Activated CD8-positive, alpha-beta T cell treated with anti-CD3 and anti-CD28 coated beads for 36 hours (primary cell): ENCODE data around the gene ARPC1A. TPM values are rescaled to one million over a fixed set of nuclear protein-coding genes. Genes with fewer than 3 reads are reported as not detected.

Source experiments
- ATAC-seq: fragments of 200-7000 bp; cut with Tn5 transposase; one replicate; pipeline ENCODE4 v1.10.0; 2021; ENCODE audit warnings: mild to moderate bottlenecking, moderate library complexity
- CTCF ChIA-PET: fragments of 350-600 bp; sonication (Branson Sonifier 250); formaldehyde crosslinking; loops from one replicate; lab custom pipeline; 2021; ENCODE audit warnings: antibody characterized with exemption; lab: Charles Lee
- POLR2A ChIA-PET: fragments of 350-600 bp; sonication (Branson Sonifier 250); formaldehyde crosslinking; loops from one replicate; lab custom pipeline; 2021; ENCODE audit warnings: antibody characterized with exemption; lab: Charles Lee
- DNase-seq: peaks from one replicate; pipeline ENCODE4 v3.0.0-alpha.2; 2020
- H3K27ac Mint-ChIP-seq: one replicate; pipeline ENCODE4 v1.8.0; 2021; ENCODE audit warnings: mild to moderate bottlenecking, mixed read lengths
- H3K27me3 Mint-ChIP-seq: one replicate; pipeline ENCODE4 v1.8.0; 2021; ENCODE audit warnings: mixed read lengths
- H3K36me3 Mint-ChIP-seq: one replicate; pipeline ENCODE4 v1.8.0; 2021; ENCODE audit warnings: low read depth, mixed read lengths
- H3K4me1 Mint-ChIP-seq: one replicate; pipeline ENCODE4 v1.8.0; 2021; ENCODE audit warnings: low read depth, mixed read lengths
- H3K4me3 Mint-ChIP-seq: one replicate; pipeline ENCODE4 v1.8.0; 2021; ENCODE audit warnings: mild to moderate bottlenecking, moderate library complexity, mixed read lengths
- H3K9me3 Mint-ChIP-seq: one replicate; pipeline ENCODE4 v1.8.0; 2021; ENCODE audit warnings: mixed read lengths
- intact Hi-C: fragments of 100-400 bp; cut with micrococcal nuclease; formaldehyde crosslinking; loops from one replicate; pipeline ENCODE4 v1.10.0; 2022
- total RNA-seq, 2 experiments: library from RNA; stranded (reverse); gene quantifications; one replicate each; pipeline ENCODE4 v1.2.3, GENCODE V29; 2021
- TF ChIP-seq, protein P1 (sequence below): fragments of 200-600 bp; IDR thresholded peaks from one replicate; pipeline ENCODE4 v1.8.0; 2022; ENCODE audit warnings: antibody characterized with exemption, mild to moderate bottlenecking

Gene ARPC1A
- total RNA-seq, 2 experiments from 2014 or later, result 45.4 to 45.8 TPM

DNA sequence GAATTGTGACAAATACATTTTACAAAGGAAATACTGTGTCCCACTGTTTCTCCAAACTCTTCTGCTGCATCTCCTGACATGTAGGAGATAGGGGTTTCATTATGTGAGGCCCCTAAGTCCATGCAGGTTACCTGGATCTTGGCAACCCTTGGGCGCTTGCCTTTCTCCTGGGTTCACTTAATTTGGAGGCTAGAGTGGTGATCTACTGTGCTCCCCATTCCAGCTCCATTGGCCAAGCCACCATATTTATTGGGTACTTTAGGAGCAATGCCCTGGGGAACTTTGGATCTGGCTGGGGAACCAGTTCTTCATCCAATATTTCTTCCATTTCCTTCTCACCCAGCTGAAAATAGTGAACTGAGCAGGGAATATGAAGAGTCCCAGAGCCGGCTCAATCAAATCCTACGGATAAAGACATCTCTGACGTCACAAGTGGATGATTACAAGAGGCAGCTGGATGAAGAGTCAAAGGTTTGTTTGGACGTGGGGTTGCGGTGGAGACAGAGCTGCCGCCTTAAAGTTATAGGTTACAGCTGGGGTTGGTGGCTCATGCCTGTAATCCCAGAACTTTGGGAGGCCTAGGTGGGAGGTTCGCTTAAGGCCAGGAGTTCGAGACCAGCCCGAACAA lies 34.6 kb upstream of the ARPC1A start:
- ATAC-seq (no peak), DNase-seq (no peak)
- Mint-ChIP-seq H3K27ac (no peak overlapping the region), H3K27me3 (no peaks in the 10 kb centered on the region), H3K4me3 (no peak overlapping the region), H3K36me3 (no peaks in the 10 kb centered on the region), H3K4me1 (no peaks in the 10 kb centered on the region), H3K9me3 (no peaks in the 10 kb centered on the region)
- ChIA-PET POLR2A (no interaction called here), CTCF (no interaction called here)
- TF ChIP-seq, protein P1, sequence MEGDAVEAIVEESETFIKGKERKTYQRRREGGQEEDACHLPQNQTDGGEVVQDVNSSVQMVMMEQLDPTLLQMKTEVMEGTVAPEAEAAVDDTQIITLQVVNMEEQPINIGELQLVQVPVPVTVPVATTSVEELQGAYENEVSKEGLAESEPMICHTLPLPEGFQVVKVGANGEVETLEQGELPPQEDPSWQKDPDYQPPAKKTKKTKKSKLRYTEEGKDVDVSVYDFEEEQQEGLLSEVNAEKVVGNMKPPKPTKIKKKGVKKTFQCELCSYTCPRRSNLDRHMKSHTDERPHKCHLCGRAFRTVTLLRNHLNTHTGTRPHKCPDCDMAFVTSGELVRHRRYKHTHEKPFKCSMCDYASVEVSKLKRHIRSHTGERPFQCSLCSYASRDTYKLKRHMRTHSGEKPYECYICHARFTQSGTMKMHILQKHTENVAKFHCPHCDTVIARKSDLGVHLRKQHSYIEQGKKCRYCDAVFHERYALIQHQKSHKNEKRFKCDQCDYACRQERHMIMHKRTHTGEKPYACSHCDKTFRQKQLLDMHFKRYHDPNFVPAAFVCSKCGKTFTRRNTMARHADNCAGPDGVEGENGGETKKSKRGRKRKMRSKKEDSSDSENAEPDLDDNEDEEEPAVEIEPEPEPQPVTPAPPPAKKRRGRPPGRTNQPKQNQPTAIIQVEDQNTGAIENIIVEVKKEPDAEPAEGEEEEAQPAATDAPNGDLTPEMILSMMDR, result no peak
- intact Hi-C loops, result no loop called here

DNA sequence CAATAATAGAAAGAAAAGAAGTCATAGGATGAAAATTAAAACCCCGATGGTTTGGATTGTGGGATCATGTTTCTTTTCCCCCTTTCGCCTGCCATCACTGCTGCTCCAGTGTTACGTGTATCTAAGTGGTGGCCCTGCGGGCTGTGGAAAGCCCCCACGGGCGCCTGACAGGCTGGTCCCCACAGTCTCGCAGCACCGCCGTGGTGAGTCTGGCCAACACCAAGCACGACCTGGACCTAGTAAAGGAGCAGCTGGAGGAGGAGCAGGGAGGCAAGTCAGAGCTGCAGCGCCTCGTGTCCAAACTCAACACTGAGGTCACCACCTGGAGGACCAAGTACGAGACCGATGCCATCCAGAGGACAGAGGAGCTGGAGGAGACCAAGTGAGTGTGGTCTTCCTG lies 33.6 kb upstream of the ARPC1A start:
- DNase-seq (no peak), ATAC-seq (no peak)
- no peaks in the 10 kb centered on the region for H3K9me3 Mint-ChIP-seq
- no peaks in the 10 kb centered on the region for H3K27me3 Mint-ChIP-seq
- no peak overlapping the region for H3K4me3 Mint-ChIP-seq
- no peaks in the 10 kb centered on the region for H3K36me3 Mint-ChIP-seq
- intact Hi-C loops, result no loop called here
- H3K27ac Mint-ChIP-seq, result no peak overlapping the region
- CTCF ChIA-PET, result no interaction called here
- TF ChIP-seq, protein P1, result no peak
- no peaks in the 10 kb centered on the region for H3K4me1 Mint-ChIP-seq
- POLR2A ChIA-PET, result no interaction called here

DNA sequence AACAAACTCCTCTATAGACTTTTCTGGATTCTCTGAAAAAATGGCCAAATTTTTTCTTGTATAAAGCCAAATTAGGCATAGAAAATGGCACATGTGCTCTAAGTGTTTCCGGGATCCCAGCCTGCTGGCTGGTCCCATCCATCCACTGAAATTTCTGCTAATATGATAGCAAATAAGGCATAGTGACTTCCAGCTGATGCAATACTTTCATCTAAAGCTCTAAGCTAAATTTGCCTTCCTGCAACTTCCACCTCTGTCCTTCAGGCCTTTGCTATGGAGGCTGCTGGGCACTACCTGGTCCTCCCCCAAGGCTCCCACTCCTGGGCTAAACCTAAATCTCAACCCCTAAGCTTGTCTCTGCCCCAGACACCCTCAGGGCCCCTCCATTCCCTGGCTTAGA lies 32.5 kb upstream of the ARPC1A start:
- intact Hi-C loops, result no loop called here
- TF ChIP-seq, protein P1, result no peak
- Mint-ChIP-seq H3K27me3 (no peaks in the 10 kb centered on the region), H3K9me3 (no peaks in the 10 kb centered on the region), H3K4me1 (no peaks in the 10 kb centered on the region), H3K36me3 (no peaks in the 10 kb centered on the region), H3K27ac (no peak overlapping the region), H3K4me3 (no peak overlapping the region)
- DNase-seq (no peak), ATAC-seq (no peak)
- ChIA-PET POLR2A (no interaction called here), CTCF (interaction anchor here (1.0 to 2.1 kb wide), 2 partner anchors 20 to 253 kb away, joined by 3 to 4 read pairs; no protein-coding TSS in a partner anchor)

DNA sequence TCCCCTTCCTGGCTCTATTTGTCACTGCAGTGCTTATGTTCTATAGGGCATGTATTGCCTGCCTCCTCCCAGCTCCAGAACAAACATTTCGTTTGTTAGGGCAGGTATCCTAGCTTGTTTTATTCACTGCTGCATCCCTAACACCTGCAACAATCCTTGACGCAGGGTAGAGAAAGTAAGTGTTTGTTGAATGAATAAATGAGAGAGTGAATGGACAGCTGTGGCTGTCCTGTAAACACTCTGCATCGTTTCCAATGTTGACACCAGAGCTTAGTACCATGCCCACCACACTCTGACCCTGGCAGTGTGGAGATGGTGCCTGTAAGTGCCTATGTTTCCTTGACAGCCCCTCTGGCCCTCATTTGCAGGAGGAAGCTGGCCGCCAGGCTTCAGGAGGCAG lies 32.0 kb upstream of the ARPC1A start:
- DNase-seq, result no peak
- Mint-ChIP-seq H3K9me3 (no peaks in the 10 kb centered on the region), H3K27me3 (no peaks in the 10 kb centered on the region), H3K4me3 (no peak overlapping the region), H3K27ac (no peak overlapping the region), H3K4me1 (no peaks in the 10 kb centered on the region), H3K36me3 (no peaks in the 10 kb centered on the region)
- TF ChIP-seq, protein P1, result no peak
- no peak for ATAC-seq
- ChIA-PET POLR2A (no interaction called here), CTCF (interaction anchor here (1.0 to 2.1 kb wide), 2 partner anchors 20 to 253 kb away, joined by 3 to 4 read pairs; no protein-coding TSS in a partner anchor)
- intact Hi-C loops, result no loop called here

DNA sequence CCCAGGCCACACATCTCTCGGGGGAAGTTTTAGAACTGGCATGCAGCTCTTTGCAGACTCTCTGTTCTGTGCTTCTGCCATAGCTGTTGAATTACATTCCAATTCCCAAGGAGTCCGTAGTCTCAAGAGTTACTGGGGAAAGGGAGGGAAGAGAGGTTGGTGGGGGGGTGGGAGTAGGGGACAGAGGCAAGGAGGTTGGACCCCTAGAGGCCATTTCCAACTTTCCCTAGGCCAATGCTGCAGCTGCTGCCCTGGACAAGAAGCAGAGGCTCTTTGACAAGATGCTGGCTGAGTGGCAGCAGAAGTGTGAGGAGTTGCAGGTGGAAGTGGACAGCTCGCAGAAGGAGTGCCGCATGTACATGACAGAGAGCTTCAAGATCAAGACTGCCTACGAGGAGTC lies 29.2 kb upstream of the ARPC1A start:
- no peaks in the 10 kb centered on the region for H3K36me3 Mint-ChIP-seq
- no peak for DNase-seq
- intact Hi-C loops, result no loop called here
- no peaks in the 10 kb centered on the region for H3K4me1 Mint-ChIP-seq
- ChIA-PET CTCF (no interaction called here), POLR2A (no interaction called here)
- no peaks in the 10 kb centered on the region for H3K9me3 Mint-ChIP-seq
- H3K27me3 Mint-ChIP-seq, result no peaks in the 10 kb centered on the region
- no peak for ATAC-seq
- TF ChIP-seq, protein P1, result no peak
- no peak overlapping the region for H3K4me3 Mint-ChIP-seq
- no peak overlapping the region for H3K27ac Mint-ChIP-seq
